GM18873 (cell line): ENCODE results near the gene NPTX1.

Experiments
- ATAC-seq: cut with Tn5 transposase; IDR thresholded peaks from one replicate; pipeline ENCODE4 v1.9.1; 2021; ENCODE audit warnings: mild to moderate bottlenecking, moderate library complexity, moderate number of reproducible peaks; ENCODE audit not compliant: unreplicated experiment, low FRiP score

Gene NPTX1

DNA sequence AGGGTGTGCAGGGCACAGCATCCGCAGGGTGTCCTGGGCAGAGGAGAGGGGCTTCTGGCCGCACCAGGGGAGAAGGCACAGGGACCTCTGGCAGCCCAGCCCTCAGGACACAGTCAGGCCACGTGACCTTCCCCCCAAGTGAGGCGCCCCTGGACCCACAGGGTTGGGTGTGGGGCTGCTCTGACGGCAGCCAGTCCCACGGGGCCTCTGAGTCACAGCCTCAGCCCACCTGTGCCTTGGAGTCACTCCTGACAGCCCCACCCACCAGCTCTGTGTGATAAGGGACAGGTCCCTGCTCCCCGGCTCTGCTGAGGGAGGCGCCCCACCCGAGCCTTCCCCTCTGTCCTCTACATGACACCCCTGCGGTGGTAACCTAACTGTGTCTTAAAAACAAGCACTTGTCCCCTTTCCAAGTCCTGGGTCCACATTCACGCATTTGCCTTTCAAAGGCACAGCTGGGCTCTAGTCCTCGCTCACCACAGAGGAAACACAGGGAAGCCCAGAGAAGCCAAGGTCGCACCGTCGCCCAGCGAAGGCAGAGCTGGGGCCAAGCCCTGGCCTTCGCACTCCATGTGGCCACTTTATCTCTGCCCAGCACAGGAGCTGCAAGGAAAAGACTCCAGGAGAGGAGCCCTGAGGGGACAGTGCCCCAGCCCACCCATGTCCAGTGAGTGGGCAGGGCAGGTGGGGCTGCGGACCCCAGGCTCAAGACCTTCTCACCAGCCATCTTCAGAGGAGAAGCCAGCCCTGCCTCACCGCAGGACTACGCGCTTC, 5.1 kb upstream of the NPTX1 start:
- ATAC-seq = no peak

DNA sequence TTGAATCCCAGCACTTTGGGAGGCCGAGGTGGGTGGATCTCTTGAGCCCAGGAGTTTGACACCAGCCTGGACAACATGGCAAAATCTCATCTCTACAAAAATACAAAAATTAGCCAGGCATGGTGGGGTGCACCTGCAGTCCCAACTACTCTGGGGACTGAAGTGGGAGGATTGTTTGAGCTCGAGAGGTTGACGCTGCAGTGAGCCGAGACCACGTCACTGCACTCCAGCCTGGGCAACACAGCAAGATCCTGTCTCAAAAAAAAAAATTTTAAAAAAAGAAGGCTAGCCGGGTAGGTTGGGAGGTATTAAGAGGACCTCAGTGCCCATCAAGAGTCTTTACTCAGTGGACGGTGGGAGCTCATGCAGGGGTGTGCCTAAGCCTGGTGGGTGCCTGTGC, 3.8 kb upstream of the NPTX1 start:
- no peak for ATAC-seq

DNA sequence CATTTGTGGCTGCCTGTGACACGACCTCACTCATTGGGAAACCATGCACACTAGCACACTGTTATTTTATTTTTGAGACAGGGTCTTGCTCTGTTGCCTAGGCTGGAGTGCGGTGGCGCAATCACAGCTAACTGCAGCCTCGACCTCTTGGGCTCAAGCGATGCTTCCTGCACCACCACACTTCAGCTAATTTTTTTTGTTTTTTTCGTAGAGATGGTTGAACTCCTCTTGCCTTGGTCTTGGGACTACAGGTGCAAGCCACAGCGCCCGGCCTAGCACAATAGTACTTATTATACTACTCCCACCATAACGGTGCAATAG, 2.8 kb upstream of the NPTX1 start:
- ATAC-seq = no peak

DNA sequence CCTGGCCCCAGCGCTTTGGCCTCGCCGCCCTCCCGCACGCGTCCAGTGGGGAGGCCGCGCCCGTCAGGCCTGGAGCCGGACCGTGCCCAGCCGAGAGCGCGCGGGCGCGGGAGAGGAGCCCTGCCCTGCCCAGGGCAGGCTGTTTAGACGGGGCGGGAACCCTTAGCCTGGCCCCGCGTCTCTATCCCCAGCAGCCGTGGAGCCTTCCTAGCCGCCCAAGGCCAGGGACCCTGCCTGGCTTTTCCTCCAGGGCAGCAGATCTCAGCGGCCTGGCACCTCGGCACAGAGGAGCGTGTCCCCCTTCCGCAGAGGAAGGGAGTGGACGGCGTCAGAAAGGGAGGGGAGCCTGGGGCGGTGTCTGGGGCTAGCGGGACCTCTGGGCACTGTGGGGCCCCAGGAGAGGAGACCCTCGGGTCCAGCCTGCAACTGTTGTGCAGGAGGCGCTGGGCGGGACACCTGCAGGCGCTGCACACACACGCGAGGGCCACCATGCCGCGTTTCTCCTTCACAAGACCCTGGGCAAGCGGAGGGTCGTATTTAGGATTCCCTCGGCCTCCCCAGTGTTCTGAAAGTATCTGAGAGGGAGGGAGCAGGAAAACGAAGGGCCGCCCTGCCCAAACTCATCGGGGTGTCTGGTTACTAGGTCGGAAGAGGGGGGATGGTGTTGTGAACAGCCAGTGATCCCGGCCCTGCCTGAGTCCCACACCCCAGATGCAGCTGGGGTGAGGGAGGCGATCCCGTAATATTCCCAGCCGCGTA, 2.3 kb upstream of the NPTX1 start:
- no peak for ATAC-seq

DNA sequence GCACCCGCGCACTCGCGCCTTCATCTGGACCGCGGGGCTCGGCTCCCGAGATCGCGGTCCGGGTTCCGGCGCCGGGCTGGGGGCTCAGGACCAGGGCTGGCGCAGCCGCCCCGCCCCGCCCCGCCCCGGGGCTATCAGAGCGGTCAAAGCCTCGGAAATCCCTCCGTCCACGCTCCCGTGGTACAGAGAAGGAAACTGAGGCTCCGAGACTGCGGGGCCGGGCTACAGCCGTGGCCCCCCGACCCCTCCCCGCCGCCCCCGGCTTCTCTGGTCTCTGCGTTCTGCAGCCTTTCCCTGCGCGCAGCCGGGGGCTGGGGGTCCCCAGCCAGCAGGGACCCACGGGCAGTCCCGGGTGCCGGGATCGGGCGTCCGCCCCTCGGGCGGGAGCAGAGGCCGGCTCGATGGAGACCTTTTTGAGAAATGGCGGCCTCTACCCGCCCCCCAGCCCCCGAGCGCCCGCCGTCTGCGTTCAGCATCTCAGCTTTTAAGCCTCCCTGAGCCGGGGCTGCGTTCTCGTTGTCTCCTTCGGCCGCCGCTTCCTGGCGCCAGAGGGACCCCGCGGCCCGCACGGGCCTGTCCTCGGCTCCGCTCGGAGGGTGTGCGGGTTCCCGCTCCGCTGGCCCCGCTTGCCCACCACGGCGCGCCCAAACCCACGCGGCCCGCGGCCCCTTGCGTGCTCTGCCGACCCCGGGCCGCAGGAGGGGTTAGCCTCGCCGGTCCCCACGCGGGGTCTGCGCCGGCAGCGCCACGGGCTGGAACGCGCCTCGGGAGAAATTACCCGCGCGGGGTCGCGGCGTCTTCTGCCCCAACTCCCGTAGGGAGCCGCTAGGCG, 1.5 kb upstream of the NPTX1 start:
- ATAC-seq = no peak

DNA sequence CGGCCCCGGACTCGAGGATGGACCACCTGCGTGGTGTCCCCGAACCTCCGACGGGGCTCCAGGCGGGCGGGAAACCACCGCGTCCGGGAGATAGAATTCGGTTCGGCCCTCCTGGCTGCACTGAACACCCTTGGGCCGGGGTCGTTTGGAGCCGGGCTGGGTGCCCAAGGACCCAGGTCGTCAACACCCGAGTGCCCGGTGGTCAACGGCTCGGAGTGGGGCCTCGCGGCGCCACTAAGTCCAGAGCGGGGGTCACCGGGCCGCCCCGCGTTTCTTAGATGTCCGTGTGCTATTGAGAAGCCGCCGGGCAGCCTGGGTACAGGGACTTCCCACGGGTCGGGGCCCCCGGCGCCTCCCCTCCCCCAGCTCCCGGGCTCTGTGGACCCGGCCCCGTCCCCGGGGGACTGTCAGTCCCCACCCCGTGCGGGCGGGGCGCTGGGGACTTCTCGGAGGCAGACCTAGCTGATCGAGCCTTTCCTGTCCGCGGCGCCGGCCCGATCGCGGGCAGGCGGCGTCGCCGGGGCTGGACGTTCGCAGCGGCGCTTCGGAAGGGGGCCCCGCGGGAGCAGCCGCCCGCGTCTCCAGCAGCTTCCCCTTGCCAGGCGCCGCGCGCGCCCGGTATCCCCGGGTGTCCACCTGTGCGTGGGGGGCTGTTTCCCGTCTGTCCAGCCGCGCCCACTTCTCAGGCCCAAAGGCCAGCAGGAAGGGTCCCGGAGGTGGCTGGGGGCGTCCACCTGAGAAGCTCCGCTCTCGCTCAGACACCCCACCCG, 655 bp upstream of the NPTX1 start:
- no peak for ATAC-seq

DNA sequence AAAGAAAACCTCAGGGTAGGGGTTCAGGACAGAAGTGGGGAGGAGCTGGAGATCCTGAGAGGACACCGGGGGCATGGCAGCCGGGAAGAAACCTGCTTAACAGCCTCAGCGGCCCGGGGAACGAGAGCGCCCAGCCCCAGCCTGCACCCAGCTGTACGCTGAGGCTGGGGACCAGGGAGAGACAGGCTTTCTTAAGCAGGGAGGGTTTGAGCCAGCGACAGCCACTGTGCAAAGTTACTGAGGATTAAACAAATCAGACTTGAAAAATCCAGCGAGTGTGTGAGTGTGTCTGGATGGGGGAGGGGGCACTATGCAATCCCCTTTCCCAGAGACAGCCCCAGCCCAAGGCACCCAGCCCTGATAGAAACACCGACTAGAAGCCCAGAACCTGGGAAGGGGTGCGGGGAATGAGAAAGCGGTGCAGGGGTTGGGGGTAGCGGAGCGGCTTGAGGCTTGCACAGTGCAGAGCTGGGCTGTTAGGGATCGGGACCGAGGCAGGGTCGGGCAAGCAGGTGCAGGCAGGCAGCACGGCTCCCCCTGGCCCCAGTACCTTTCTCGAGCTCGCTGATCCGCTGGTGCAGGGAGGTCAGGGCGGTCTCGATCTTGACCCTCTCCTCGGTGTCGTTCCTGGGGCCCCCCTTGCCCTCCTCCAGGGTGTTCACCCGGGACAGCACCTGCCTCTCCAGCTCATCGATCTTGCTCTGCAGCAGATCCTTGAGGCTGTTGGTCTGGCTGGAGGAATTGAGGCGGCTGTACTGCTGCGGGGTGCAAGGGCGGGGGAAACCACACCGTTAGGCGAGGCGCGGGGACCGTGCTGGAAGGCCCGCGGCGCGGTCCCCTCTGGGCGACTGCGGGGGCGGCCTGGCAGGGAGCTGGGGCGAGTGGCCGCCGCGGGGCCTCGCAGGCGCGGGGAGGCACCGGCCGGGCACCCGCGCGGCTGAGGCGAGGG, 1.2 kb downstream of the NPTX1 start:
- ATAC-seq = no peak

DNA sequence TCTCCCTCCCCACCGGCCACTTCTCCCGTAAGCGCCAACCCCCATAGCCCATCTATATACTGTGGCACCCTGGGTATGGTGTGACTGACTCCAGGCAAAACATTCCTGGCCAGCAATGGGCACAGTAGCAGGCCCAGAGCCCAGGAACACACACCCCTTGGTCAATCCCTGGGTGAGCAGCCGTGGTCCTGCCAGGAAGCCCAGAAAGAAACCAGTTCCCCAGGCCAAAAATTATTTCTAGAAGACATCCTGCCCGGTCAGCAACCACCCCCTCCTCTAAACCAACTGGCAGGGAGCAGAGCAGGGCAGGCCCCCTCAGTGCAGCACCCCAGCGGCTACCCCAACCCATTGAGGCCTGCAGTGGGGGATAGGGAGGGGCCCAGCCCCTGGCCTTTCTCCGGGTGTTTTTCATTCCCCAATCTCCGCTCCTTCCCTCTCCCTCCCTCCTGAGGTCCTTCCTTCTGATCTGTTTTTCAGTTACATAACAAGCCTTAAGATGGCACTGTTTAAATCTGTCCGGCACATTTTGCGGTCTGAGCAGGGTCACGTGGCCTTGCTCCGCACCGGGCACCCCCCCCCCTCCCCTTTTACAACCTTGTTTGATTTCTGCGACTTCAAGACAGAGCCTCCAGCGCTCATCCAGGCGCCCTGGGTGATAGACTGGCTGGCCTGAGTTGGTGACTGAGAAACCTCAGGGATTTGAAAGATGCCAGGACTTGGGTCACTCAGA, 2.0 kb downstream of the NPTX1 start:
- no peak for ATAC-seq

DNA sequence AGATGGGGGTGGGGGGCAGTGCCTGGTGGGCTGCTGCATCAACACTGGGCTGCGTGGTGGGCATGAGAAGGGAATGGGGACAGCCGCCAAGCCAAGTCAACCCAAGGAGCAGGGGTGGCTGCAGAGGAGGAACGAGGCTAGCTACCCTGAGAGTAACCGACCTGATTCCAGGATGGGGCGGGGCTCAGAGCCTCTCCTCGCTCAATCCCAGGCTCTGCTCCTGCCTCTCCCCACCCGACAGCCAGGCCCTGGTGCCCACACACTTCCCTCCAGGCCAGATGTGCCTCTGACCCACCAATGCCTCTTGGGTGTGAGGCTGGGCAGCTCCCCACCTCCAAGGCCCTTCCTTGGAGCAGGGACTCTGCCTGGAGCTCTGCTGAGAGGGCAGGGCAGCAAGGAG, 2.7 kb downstream of the NPTX1 start:
- ATAC-seq = no peak

DNA sequence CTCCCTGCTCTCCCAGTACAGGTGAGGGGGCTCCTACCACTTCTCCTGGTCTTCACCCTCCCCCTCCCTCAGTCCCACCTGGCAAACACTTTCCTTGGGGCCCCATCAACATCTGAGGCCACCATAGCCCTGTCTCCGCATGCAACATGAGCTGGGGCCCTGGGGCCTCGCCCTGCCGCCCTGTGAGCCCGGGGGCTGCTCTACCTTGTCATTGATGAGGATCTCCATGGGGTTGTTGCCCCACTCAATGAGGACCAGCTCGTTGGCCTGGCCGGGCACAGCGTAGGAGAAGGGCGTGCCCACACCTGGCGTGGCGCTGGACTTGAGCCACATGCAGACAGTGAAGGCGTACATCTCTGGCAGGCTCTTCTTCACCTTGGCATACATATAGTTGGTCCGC, 3.4 kb downstream of the NPTX1 start:
- ATAC-seq = no peak

DNA sequence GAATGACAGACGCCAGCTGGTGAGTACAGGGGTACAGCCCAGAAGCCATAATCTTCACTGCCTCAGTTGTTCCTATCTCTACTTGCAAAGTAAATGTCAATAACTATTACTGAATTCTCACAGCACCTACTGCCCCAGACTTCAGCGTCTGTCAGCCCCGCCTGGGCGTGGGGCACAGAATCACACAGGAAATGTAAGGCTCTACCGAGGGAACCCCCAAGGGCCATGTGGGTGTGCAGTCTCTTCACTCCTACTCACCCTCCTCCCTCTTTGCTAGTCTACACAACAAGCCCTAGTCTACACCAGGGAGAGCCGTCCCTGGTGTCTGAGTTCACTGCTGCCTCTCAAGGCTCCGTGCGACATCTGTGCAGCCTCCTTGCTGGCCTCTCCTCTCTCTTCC, 4.5 kb downstream of the NPTX1 start:
- ATAC-seq = no peak

DNA sequence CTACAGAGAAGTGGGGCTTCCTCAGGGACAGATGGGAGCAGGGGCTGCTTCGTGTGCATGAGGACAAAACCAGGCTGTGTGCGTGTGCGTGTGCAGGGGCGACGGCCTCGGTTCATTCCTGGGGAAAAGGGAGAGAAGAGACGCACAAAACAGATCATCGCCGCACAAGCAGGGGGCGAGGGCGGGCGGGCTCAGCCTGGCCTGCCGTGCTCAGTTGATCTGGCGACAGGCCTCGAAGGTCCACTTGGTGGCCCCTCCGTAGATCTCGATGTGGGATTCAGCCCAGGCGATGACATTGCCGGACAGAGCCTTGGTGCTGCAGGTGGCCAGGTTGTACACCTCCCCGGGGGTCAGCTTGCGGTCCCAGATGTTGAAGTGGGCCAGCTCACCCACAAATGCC, 5.8 kb downstream of the NPTX1 start:
- no peak for ATAC-seq

DNA sequence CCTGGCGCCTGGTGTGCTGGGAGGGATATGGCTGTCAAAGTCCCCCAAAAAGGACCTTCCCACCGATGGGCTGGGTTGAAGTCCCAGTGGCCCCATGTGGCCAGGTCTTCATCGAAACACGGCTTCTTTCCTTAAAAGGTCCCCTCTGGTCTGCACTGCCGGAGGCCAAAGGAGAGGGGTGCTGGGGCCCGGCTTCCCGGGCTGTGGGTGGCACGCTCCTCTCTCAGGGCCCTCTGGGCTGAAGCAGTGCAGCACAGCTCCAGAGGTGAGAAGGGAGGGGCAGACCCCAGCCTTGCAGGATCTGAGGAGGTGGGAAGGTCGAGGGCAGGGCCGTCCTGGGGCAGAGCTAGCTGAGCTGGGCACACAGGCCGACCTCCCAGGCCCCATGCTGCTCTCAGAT, 6.7 kb downstream of the NPTX1 start:
- ATAC-seq = no peak

DNA sequence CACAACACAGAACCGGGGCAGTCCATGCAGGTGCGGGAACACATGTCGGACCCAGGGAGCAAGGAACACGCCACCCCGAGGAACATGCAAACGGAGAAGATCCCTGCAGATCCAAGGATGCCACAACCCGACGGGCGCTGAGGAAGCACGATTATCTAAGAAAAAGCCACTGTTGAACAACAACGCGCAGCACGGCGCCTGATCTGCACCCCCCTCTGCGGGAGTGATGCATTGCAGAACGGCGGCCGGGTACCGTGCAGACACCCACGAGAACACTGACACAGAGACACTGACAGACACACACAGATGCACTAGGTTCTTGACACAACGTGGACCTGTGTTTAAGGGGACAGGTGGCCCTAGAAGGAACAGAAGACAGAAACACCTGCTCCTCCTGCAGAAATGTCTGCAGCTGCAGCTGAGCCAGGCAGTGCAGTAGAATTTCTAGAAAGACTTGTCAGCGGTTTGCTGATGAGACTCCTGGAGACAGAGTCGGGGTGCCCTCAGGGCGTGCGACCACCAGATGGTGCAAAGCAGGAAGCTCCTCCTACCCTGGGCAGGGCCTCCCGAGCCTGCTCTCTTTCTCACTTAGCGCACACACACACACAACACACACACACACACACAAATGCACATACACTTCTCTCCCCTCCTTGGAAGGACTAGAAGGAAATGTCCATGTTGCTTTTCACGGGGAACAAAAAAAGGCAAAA, 7.5 kb downstream of the NPTX1 start:
- no peak for ATAC-seq

DNA sequence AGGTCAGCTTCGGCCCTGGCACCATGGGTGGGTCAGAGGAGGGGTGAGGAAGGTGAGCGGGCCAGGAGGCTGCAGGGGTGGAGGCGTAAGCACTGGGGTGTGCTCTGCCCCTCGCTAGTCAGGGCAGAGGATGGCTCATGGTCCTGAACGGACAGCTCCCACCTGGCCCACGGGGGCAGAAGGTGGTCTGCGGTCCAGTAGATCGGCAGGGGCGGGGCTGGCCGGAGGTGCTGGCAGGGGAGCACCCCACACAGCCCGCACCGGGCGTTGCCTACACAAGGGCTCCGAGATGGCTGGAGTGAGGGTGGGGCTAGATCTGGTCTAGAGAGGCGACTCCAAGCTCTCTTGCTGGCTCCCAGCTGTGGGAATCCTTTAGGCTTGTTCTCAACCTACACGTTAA, 8.2 kb downstream of the NPTX1 start:
- no peak for ATAC-seq

DNA sequence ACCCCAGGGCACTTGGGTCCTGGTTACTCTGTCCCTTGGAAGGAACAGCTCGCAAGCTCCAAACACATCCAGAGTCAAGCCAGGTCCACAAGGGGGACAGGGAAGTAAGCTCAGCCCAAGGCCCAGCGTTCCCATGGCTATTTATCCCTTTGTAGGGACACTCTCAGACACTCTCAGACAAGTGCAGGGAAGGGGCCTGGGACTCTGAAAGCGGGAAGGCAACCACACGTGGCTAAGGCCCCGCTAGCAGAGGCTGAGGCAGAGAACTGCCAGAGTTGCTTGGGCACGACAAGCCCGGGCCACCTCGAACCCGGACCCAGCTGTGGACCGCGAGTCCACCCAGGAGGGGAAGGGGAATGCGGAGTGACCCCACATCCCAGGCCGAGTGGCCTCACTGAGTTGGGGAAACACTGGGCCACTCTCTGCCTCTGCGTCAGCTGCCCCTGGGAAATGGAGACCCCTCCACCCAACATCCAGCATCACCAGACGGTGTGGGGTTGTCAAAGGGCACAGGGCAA, 10.2 kb downstream of the NPTX1 start:
- ATAC-seq = no peak

DNA sequence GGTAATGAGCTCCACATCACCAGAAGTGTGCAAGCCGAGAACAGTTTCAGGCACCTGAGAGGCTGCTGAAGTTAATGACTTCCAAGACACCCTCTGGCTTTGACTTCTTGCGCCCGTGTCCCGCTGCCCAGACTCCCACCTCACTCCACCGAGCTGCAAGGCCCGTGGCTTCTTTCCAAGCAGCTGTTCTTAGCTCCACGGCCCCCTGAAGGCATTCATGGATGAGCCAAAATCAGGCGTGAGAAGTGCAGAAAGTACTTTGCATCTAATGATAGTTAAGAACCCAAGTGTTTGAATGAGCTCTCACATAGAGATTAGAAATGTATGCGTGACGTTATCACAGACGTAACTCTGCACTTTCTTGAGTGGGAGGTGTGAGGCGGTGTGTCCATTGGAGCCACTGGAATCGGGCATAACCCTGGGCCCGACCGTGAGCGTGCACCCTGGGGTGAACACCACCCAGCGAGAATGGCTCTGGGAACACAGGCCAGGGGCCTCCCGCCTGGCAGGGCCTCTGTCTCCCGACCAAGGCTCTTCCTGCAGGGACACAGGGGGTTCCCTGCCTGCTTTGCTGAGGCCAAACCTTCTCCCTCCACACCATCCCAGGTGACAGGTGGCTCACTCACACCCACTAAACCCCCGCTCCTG, 11.0 kb downstream of the NPTX1 start:
- ATAC-seq = no peak

DNA sequence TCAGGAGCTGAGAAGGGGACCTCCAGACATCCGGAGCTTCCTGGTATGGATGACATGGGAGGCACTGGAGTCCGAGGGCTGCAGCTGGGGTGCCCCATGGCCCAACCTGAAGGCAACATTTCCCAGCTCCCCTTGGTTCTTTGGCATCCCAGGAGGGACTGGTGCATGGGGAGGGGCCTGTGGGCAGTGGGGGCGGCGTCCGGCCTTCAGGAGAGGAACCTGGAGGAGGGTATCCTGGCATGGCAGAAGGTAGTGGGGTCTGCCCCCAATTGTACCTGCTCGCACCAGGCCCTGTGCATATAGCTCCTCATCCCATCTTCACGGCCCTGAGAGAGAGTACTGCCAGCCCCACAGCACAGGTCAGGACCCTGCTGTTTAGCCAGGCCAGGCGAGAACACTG, 11.9 kb downstream of the NPTX1 start:
- ATAC-seq = no peak
